T-helper 2 cell (primary cell): ENCODE results near the gene PPP1R12B.

ENCODE experiments used
- DNase-seq, 5 experiments: peaks; one replicate each; pipeline versions ENCODE4 v3.0.0 to v3.0.0-alpha.2; 2012 to 2022
- total RNA-seq, 2 donors: gene quantifications; one replicate each; lab custom pipeline; 2026; lab: John Stamatoyannopoulos, UW

PPP1R12B gene
- 28.4 to 35.0 reads per million in 2 donors for total RNA-seq

GRCh38 chr1:202348509-202349205 lies at the start of gene PPP1R12B:
PPP1R12B (plus strand) TSS chr1:202348699; CDS start chr1:202348852, 153 bp downstream.
- peak; percentile 83 to 99 (median 93) for DNase-seq

GRCh38 chr1:202302166-202302565 lies 46.3 kb upstream of the PPP1R12B start:
- no peak for DNase-seq

GRCh38 chr1:202304375-202304774 lies 44.1 kb upstream of the PPP1R12B start:
- no peak for DNase-seq

GRCh38 chr1:202305168-202305567 lies 43.3 kb upstream of the PPP1R12B start:
- no peak for DNase-seq

- DNase-seq: no peak
These were observed 41.8 kb upstream of the PPP1R12B start for GRCh38 chr1:202306535-202307345.

- no peak for DNase-seq
These were observed 38.3 kb upstream of the PPP1R12B start for GRCh38 chr1:202310071-202310725.

GRCh38 chr1:202310746-202311145 lies 37.8 kb upstream of the PPP1R12B start:
- DNase-seq: no peak

GRCh38 chr1:202311875-202312635 lies 36.4 kb upstream of the PPP1R12B start:
- DNase-seq: no peak

GRCh38 chr1:202315576-202316168 lies 32.8 kb upstream of the PPP1R12B start:
- DNase-seq: peak; percentile 32 to 70 (median 61)

- DNase-seq: no peak
These were observed 32.3 kb upstream of the PPP1R12B start for GRCh38 chr1:202316186-202316585.

GRCh38 chr1:202317941-202318925 lies 30.3 kb upstream of the PPP1R12B start:
- no peak for DNase-seq

GRCh38 chr1:202319381-202320080 lies 29.0 kb upstream of the PPP1R12B start:
- DNase-seq: peak in 1 of 5 experiments; percentile 17

GRCh38 chr1:202320081-202320405 lies 28.5 kb upstream of the PPP1R12B start:
- DNase-seq: no peak

GRCh38 chr1:202323731-202324130 lies 24.8 kb upstream of the PPP1R12B start:
- no peak for DNase-seq

GRCh38 chr1:202324646-202325045 lies 23.9 kb upstream of the PPP1R12B start:
- no peak for DNase-seq

GRCh38 chr1:202329891-202330290 lies 18.6 kb upstream of the PPP1R12B start:
- DNase-seq: no peak

- no peak for DNase-seq
These were observed 14.6 kb upstream of the PPP1R12B start for GRCh38 chr1:202333861-202334260.

GRCh38 chr1:202343652-202344349 lies 4.7 kb upstream of the PPP1R12B start:
- DNase-seq: peak in 2 of 5 experiments; percentile 31 to 68

GRCh38 chr1:202348005-202348508 lies 442 bp upstream of the PPP1R12B start:
- no peak for DNase-seq
